Measurements from ENCODE around the gene SLC17A5.
"Not testable (repeated sequence)": the region's sequence is repeated elsewhere in the genome, so short reads cannot be mapped to it uniquely, and the experiment has no call there.

The SLC17A5 gene

DNA sequence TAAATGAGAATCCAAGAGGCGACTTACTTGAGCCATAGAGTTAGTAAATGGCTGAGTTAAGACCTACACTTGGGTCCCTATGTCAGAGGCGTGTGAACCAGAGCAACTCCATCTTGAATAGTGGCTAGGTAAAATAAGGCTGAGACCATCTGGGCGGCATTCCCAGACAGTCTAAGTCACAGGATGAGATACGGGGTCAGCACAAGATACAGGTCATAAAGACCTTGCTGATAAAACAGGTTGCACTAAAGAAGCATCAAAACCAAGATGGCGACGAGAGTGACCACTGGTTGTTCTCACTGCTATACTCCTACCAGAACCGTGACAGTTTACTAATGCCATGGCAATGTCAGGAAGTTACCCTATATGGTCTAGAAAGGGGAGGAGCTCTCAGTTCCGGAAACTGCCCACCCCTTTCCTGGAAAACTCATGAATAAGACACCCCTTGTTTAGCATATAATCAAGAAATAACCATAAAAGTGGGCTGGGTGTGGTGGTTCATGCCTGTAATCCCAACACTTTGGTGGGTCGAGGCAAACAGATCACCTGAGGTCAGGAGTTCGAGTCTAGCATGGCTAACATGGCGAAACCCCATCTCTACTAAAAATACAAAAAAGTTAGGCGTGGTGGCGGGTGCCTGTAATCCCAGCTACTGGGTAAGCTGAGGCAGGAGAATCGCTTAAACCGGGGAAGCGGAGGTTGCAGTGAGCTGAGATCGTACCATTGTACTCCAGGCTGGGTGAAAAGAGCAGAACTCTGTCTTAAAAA, 89.0 kb downstream of the SLC17A5 start:
- no peak for DNase-seq

DNA sequence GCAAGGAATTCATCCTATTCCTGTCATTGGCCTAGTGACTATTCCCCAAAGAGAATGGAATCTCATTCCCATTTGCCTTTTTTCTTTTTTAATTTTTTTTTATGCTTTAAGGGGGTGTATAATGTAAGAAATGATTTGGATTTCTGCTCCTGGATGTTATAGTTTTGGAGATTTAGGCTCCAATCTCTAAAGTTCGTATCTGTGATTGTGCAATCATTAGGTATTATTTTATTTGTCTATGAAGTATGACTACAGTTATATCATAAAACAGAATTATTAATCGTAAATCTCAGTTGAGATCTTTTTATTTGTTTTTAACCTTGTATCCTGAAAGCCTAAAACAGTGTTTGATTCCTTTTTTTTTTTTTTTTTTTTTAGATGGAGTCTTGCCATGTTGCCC, 91.2 kb downstream of the SLC17A5 start:
- DNase-seq, result no peak

- DNase-seq, result no peak
Observed at GRCh38 chr6:73560853-73561407, 92.9 kb downstream of the SLC17A5 start.

GRCh38 chr6:73560182-73560732, 93.5 kb downstream of the SLC17A5 start:
- no peak for DNase-seq

- DNase-seq, result not testable (repeated sequence)
Observed at GRCh38 chr6:73559399-73559794, 94.4 kb downstream of the SLC17A5 start.

GRCh38 chr6:73558624-73559398, 95.0 kb downstream of the SLC17A5 start:
- no peak for DNase-seq

- DNase-seq, result no peak
Observed at GRCh38 chr6:73556836-73557235, 97.0 kb downstream of the SLC17A5 start.

GRCh38 chr6:73555380-73555949, 98.3 kb downstream of the SLC17A5 start:
- DNase-seq, result not testable (repeated sequence)

DNA sequence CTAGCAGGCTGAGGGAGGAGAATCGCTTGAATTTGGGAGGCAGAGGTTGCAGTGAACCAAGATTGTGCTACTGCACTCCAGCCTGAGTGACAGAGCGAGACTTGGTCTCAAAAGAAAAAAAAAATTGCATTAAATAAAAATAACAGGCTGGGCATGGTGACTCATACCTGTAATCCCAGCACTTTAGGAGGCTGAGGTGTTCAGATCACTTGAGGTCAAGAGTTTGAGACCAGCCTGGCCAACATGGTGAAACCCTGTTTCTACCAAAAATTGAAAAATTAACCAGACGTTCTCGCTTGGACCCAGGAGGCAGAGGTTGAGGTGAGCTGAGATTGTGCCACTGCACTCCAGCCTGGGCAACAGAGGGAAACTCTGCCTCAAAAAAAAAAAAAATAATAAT, 102.7 kb downstream of the SLC17A5 start:
- not testable (repeated sequence) for DNase-seq

DNA sequence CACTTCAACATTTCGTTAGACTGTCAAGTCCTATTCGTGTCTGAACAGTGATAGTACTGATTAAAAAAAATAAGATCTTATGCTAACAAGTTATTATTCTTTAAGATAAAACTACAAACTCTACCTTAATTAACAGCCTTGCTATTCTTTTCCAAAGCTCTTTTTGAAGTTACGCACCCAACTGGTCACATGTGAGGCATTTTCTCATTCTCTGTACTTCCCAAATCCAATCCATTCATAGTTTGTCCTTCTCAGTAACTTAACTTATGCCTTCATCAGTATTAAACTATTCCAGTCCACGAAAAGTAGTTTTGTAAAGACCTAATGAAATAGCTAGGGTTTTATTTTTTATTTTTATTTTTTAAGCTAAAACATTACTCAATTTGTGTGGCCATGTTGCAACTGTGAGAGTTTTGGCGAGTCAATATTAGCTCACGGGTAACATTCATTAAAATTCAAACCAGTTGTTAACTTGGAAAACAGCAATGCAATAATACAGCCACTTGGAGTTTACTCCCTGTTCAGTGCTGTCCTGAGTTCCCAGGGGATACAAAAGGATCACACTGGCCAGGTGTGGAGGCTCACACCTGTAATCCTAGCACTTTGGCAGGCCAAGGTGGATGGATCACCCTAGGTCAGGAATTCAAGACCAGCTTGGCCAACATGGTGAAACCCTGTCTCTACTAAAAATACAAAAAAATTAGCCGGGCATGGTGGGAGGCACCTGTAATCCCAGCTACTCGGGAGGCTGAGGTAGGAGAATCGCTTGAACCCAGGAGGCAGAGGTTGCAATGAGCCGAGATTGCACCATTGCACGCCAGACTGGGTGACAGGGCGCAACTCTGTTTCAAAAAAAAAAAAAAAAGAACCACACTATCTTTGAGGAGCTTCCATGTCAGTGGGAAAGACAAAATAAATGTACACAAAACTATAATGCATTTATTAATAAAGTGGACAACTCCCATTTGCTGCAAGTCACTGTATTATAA, 105.0 kb downstream of the SLC17A5 start:
- DNase-seq, result no peak

GRCh38 chr6:73547036-73547435, 106.8 kb downstream of the SLC17A5 start:
- DNase-seq, result no peak
